Cerebellar cortex (tissue), 1 donor: ENCODE results near the gene NOXA1.
"Not testable (repeated sequence)": the region's sequence is repeated elsewhere in the genome, so short reads cannot be mapped to it uniquely, and the experiment has no call there.

Source experiments
- DNase-seq: peaks from one replicate; pipeline ENCODE4 v3.0.0-alpha.2; 2015; ENCODE audit warnings: low spot score

NOXA1 gene

DNA sequence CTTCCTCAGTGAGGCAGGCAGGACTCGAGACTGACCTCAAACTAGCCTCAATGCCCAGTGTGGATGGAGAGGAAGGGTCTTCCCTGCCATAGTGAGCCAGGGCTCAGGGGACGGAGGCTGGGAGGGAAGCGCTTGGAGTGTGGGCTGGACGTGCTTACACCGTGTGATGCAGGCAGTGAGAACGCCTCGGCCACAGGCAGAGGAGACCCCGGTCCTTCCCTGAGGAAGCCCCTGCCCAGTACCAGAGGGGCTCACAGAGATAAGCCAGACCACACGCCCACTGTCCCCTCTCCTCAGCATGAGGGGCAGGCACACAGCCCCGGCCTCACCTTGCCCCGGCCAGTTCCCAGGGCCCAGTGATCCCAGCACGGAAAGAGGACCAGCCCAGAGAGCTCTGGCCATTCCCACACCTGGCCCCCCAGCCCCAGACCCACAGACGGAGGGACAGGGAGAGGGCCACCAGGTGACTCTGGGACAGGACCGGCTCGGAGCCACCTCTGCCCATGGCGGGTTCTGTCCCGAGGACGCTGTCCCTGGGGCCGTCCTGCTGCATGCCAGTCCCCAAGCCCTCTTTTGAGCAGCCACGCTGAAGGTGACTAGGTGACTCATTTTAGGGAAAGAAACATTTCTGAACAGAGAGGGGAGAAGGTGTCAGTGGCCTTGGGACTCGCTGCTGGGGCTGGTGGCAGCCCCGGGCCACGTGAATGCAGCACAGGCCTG, 42.0 kb downstream of the NOXA1 start:
- DNase-seq, result no peak

GRCh38 chr9:137465720-137466388, 42.7 kb downstream of the NOXA1 start:
- DNase-seq, result no peak

DNA sequence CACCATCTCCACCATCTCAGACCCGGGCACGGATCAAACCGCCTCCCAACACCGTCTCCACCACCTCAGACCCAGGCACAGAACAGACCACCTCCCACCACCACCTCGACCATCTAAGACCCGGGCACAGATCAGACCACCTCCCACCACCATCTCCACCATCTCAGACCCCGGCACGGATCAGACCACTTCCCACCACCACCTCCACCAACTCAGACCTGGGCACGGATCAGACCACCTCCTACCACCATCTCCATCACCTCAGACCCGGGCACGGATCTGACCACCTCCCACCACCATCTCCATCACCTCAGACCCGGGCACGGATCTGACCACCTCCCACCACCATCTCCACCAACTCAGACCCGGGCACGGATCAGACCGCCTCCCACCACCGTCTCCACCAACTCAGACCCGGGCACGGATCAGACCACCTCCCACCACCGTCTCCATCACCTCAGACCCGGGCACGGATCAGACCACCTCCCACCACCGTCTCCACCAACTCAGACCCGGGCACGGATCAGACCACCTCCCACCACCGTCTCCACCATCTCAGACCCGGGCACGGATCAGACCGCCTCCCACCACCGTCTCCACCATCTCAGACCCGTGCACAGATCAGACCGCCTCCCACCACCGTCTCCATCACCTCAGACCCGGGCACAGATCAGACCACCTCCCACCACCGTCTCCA, 43.3 kb downstream of the NOXA1 start:
- not testable (repeated sequence) for DNase-seq

- no peak for DNase-seq
These were observed 44.0 kb downstream of the NOXA1 start for GRCh38 chr9:137467161-137467581.

- no peak for DNase-seq
These were observed 44.7 kb downstream of the NOXA1 start for GRCh38 chr9:137467896-137468295.

GRCh38 chr9:137470785-137471184, 47.6 kb downstream of the NOXA1 start:
- no peak for DNase-seq

GRCh38 chr9:137474271-137474670, 51.1 kb downstream of the NOXA1 start:
- no peak for DNase-seq

DNA sequence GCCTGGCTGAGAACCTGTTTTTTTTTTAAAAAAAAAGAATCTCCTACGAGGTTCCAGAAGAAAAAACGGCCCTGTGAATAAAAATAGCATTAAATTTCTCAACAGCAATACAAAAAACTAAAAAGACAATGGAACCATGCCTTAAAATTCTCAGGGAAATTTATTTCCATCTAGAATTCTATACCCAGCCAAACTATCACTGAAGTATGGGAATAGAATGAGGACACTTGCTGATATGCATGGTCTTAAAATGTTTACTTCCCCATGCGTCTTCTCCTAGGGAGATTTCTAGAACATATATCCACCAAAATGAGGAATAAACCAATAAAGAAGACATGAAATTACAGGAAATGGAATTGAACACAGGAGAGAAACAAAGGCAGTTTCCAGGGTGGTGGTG, 52.5 kb downstream of the NOXA1 start:
- DNase-seq, result no peak

DNA sequence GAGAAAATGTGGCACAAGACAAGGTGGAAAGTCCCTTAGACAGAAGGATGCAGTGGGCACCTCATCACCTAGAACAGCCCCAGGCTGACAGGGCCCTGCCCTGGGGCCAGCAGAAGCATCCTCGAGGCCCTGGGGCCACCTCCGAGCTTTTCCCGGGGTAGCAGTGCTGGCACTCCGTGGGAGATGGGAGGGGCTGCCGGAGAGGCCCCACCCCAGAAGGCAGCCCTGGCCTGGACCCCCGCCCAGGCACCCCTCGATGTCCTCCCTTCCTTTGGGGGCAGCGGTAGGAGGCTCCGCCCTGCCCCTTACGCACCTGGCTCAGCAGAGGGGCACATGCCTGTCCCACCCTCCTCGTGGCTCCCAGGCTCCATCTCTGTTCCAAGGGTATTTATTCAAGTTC, 53.7 kb downstream of the NOXA1 start:
- DNase-seq, result no peak

DNA sequence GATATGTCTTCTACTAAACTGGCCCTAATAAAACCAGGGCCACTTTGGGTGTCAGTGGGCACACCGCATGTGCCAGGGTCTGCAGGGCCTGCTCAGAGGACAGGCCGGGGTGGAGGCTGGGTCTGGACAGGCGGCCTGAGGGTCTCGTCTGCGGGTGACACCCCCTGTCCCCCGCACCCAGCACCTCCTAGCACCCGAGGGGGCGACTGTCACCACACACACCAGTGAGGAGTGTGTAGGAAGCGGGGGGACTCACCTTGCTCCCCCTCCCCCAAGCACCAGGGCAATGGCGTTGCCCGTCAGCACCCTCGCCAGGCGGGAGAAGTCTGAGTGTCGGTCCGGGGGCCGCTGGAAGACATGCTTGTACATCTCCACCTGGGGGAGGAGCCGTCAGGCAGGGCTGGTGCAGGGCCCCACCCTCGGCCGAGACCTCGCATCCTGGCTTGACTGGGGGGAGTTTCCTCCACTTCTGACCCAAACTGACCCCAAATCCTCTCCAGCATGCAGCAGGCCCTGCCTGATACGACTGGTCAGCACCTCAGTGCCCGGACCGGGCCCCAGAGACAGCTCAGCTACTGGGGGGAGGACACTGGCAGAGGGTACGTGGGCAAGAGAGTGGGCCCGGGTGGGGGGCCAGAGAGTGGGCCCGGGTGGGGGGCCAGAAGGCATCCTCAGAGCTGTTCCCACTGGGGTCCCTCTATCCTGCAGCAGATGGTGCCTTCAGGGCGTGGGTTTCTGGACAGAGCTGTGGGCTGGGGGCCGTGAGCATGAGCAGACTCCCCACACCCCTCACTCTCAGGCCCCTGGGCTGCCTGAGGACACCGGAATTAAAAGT, 54.8 kb downstream of the NOXA1 start:
- DNase-seq, result no peak

GRCh38 chr9:137478613-137478961, 55.4 kb downstream of the NOXA1 start:
- no peak for DNase-seq

GRCh38 chr9:137478962-137479861, 56.0 kb downstream of the NOXA1 start:
- peak; percentile 93 for DNase-seq

DNA sequence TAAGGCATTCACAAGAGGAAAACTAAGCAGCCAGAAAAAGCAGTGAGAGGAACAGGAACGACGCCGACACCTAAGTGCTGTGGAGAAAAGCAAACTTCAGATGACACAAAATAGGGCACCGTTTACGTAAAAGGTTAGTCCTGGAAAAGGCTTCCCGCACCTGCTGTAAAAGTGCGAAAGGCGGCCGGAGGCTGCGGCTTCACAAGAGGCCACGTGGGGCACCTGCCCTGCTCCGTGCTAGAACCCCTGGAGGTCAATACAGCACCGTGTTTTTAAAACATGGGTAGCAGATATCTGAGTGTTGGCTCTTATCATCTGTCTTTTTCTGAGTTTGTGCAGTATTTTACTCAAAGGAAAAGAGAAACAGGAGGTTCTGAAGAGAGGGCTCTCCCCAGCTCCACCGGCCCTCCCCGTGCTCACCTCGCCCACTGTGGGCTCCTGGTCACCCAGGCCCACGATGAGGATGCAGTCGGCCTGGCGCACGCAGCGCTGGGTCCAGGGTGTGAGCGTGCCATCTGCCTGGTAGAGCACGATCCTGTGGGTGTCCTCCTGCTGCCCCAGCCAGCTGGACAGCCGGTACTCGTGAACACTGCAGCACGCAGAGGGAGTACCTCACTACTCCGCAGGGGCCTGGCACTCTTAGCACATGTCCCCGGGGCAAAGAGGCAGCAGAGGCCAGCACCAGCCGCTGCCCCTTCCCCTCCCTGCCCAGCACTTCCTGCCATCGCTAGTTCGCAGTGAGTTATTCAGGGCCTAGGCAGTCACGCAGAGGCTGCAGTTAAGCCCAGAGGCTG, 56.9 kb downstream of the NOXA1 start:
- peak; percentile 48 for DNase-seq

DNA sequence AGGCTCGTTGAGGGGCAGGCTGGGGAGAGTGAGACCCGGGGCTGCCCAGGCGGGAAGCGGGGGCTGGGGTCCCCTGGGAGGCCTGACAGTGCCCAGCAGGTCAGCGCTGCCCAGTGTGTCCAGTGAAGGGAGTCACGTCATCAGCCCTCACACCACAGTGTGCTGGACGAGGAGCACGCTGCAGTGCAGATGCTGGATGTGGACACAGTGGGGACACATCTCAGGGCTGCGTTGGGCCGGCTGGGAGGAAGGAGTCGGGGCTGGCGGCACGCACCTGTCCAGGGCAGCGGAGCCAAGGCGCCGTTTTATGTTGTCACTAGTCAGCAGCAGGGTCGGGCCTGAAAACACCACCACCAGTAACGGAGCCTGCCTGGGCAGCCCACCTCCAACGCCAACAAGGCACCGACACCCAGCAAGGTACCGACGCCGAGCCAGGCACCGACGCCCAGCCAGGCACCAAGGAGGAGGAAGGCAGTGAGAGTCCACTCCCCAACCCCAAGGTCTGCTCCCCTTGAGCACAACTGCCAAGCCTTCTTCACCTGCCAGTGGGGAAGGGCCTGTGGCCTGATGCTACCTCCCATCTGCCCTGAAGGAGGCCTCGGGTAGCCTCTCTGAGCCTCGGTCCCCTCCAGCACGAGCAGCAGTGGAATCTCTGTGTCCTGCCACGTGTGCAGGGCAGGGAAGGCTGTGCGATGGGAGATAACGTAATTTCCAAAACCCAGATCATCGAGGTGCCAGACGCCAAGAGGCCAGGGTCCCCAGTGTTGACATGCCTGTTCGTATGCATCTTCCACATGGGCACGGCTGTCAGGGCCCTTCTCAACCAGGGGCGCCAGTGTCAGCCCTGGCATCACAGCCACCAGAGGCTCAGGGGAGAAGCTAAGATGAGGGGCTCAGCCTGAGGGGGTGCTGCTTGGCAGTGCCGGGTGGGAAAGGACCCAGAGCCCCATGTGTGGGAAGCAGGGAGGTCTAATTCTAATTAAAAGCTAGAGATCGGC, 57.8 kb downstream of the NOXA1 start:
- DNase-seq, result no peak

DNA sequence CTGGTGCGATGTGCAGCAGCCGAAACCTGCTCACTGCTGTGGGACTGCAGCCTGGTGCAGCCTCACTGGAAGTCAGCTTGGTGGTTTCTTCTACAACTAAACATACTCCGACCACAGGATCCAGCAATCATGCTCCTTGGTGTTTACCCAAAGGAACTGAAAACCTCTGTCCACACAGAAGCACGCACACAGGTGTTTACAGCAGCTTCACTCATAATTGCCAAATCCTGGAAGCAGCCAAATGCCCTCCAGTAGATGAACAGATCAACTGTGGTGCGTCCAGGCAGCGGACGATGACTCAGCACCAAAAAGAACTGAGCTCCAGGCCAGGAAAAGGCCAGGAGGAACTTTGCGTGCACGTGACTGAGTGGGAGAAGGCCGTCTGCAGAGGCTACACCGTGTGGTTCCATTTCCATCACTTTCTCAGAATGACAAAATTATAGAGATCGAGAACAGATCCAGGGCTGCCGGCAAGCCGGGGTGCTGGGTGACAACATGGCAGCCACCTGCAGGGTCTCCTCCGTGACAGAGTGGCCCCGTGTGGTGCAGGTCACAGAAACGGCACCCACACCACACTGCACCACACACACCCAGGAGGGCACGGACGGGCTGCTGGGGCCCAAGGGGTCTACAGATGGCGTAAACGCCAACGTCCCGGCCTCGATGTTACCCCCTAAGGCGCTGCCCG, 59.0 kb downstream of the NOXA1 start:
- DNase-seq, result no peak
